ENCODE measurements around the gene FAF1.

- TF ChIP-seq POLR2A (IDR thresholded peaks at IDR 0.05) = no peak
- TF ChIP-seq, protein P1, sequence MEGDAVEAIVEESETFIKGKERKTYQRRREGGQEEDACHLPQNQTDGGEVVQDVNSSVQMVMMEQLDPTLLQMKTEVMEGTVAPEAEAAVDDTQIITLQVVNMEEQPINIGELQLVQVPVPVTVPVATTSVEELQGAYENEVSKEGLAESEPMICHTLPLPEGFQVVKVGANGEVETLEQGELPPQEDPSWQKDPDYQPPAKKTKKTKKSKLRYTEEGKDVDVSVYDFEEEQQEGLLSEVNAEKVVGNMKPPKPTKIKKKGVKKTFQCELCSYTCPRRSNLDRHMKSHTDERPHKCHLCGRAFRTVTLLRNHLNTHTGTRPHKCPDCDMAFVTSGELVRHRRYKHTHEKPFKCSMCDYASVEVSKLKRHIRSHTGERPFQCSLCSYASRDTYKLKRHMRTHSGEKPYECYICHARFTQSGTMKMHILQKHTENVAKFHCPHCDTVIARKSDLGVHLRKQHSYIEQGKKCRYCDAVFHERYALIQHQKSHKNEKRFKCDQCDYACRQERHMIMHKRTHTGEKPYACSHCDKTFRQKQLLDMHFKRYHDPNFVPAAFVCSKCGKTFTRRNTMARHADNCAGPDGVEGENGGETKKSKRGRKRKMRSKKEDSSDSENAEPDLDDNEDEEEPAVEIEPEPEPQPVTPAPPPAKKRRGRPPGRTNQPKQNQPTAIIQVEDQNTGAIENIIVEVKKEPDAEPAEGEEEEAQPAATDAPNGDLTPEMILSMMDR (IDR thresholded peaks at IDR 0.05) = no peak
Observed at GRCh38 chr1:50416553-50417453, 543.3 kb downstream of the FAF1 start.

Measured in tibial nerve (tissue), 3 donors.